NB4 (cell line): ENCODE measurements around the gene KATNBL1.

Experiments
- MYC ChIP-seq: IDR thresholded peaks from 2 replicates; pipeline ENCODE4 v1.6.1; 2011; ENCODE audit warnings: low read depth, low read length
- POLR2A ChIP-seq: IDR thresholded peaks from 2 replicates; pipeline ENCODE4 v1.6.1; 2011; ENCODE audit warnings: mild to moderate bottlenecking; ENCODE audit not compliant: insufficient read length; ENCODE audit errors: extremely low read depth
- TF ChIP-seq, protein P1 (sequence below): IDR thresholded peaks from one replicate; pipeline ENCODE4 v1.5.1; 2012; ENCODE audit warnings: low read depth, low read length
- TF ChIP-seq, protein P2 (sequence below): IDR thresholded peaks from 2 replicates; pipeline ENCODE4 v1.6.1; 2011; ENCODE audit warnings: low read depth, low read length

DNA sequence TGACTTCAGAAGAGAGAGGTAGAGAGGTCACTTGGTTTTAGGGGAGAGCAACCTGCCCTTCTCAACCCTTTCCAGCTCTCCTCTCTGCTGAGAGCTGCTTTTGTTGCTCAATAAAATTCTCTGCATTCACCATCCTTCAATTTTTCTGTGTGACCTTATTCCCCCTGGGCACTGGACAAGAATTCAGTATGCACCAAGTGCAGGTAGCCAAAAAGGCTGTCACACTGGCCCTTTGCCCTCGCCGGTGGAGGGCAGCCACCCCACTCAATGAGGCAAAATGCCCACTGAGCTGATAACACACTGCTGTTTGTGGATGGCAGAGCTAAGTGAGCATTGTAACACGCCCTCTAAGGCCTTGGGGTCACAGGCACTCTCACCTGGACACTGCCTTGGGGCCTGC is 95.2 kb downstream of the KATNBL1 start:
- TF ChIP-seq, protein P1, sequence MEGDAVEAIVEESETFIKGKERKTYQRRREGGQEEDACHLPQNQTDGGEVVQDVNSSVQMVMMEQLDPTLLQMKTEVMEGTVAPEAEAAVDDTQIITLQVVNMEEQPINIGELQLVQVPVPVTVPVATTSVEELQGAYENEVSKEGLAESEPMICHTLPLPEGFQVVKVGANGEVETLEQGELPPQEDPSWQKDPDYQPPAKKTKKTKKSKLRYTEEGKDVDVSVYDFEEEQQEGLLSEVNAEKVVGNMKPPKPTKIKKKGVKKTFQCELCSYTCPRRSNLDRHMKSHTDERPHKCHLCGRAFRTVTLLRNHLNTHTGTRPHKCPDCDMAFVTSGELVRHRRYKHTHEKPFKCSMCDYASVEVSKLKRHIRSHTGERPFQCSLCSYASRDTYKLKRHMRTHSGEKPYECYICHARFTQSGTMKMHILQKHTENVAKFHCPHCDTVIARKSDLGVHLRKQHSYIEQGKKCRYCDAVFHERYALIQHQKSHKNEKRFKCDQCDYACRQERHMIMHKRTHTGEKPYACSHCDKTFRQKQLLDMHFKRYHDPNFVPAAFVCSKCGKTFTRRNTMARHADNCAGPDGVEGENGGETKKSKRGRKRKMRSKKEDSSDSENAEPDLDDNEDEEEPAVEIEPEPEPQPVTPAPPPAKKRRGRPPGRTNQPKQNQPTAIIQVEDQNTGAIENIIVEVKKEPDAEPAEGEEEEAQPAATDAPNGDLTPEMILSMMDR = no peak
- TF ChIP-seq POLR2A (no peak), MYC (no peak)
- TF ChIP-seq, protein P2, sequence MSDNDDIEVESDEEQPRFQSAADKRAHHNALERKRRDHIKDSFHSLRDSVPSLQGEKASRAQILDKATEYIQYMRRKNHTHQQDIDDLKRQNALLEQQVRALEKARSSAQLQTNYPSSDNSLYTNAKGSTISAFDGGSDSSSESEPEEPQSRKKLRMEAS = no peak
